B cell (primary cell): ENCODE results near the gene TAGLN2. TPM values are rescaled to one million over a fixed set of nuclear protein-coding genes. Genes with fewer than 3 reads are reported as not detected.

Source experiments
- ATAC-seq: fragments of 200-7000 bp; cut with Tn5 transposase; one replicate; pipeline ENCODE4 v1.10.0; 2021; ENCODE audit warnings: low read depth, mild to moderate bottlenecking, moderate number of reproducible peaks, moderate library complexity
- CTCF ChIA-PET: fragments of 350-600 bp; sonication (Branson Sonifier 250); formaldehyde crosslinking; loops from one replicate; lab custom pipeline; 2021; ENCODE audit warnings: antibody characterized with exemption, inconsistent platforms; lab: Charles Lee
- POLR2A ChIA-PET: fragments of 350-600 bp; sonication (Branson Sonifier 250); formaldehyde crosslinking; loops from one replicate; lab custom pipeline; 2021; ENCODE audit warnings: antibody characterized with exemption; lab: Charles Lee
- DNase-seq: peaks from one replicate; pipeline ENCODE4 v3.0.0; 2013
- H2AFZ ChIP-seq: 2 replicates; pipeline ENCODE4 v1.6.1; 2012; ENCODE audit warnings: mild to moderate bottlenecking, low read depth, low read length; ENCODE audit not compliant: insufficient read depth, poor library complexity, severe bottlenecking
- H3K27ac ChIP-seq, 2 donors: 1 replicate in 1 of 2; 2 replicates in 1 of 2; pipeline ENCODE4 v1.5.1; 2012 to 2013; ENCODE audit warnings: low read length in 2 of 2, mild to moderate bottlenecking in 2 of 2, moderate library complexity in 1 of 2
- H3K27me3 ChIP-seq, 4 experiments: fragments of 200-600 bp in 1 of 4; sonication (generic) in 1 of 4; replicated peaks in 1 of 4; 1 replicate in 2 of 4; 2 replicates in 2 of 4; pipeline versions ENCODE4 v1.6.1 to v1.7.0; 2013 to 2016; ENCODE audit warnings: low read length in 3 of 4, mild to moderate bottlenecking in 2 of 4, mixed read lengths in 1 of 4, moderate library complexity in 1 of 4; ENCODE audit not compliant: insufficient read depth in 4 of 4, control insufficient read depth in 3 of 4; ENCODE audit errors: control extremely low read depth in 1 of 4
- H3K36me3 ChIP-seq, 2 experiments: replicated peaks in 1 of 2; 1 replicate in 1 of 2; 2 replicates in 1 of 2; pipeline versions ENCODE4 v1.6.1 to v1.7.1; 2013; ENCODE audit warnings: low read length in 1 of 2; ENCODE audit not compliant: insufficient read depth in 2 of 2, control insufficient read depth in 1 of 2; ENCODE audit errors: control extremely low read depth in 1 of 2, extremely low read depth in 1 of 2
- H3K4me1 ChIP-seq, 2 donors: fragments of 200-600 bp in 1 of 2; sonication (generic) in 1 of 2; 1 replicate in 1 of 2; 2 replicates in 1 of 2; pipeline versions ENCODE4 v1.5.1 to v1.6.1; 2013 to 2017; ENCODE audit warnings: low read length in 2 of 2; ENCODE audit not compliant: control insufficient read depth in 2 of 2, insufficient read depth in 2 of 2
- H3K4me2 ChIP-seq: replicated peaks from 2 replicates; pipeline ENCODE3; 2012; ENCODE audit warnings: mild to moderate bottlenecking, low read depth, low read length; ENCODE audit not compliant: poor library complexity, severe bottlenecking
- H3K4me3 ChIP-seq, 5 experiments: fragments of 200-600 bp in 1 of 5; sonication (generic) in 1 of 5; 1 replicate in 3 of 5; 2 replicates in 2 of 5; pipeline versions ENCODE4 v1.5.1 to v1.7.0; 2011 to 2016; ENCODE audit warnings: low read length in 4 of 5, mild to moderate bottlenecking in 4 of 5, low read depth in 2 of 5, control low read depth in 1 of 5, moderate library complexity in 1 of 5; ENCODE audit not compliant: insufficient read depth in 1 of 5; ENCODE audit errors: control extremely low read depth in 1 of 5, extremely low read depth in 1 of 5
- H3K79me2 ChIP-seq: fragments of 200-600 bp; sonication (generic); one replicate; pipeline ENCODE4 v1.6.0; 2016; ENCODE audit warnings: low read length; ENCODE audit not compliant: control insufficient read depth, insufficient read depth
- H3K9ac ChIP-seq: fragments of 200-600 bp; sonication (generic); 2 replicates; pipeline ENCODE4 v1.6.1; 2017; ENCODE audit warnings: mild to moderate bottlenecking, low read length, moderate library complexity
- H3K9me3 ChIP-seq, 3 donors: one replicate each; pipeline versions ENCODE4 v1.6.1 to v1.7.1; 2013; ENCODE audit warnings: low read length in 2 of 3; ENCODE audit not compliant: control insufficient read depth in 2 of 3, insufficient read depth in 1 of 3; ENCODE audit errors: control extremely low read depth in 1 of 3
- H4K20me1 ChIP-seq: 2 replicates; pipeline ENCODE4 v1.6.0; 2012; ENCODE audit warnings: mild to moderate bottlenecking, low read length; ENCODE audit not compliant: insufficient read depth, control insufficient read depth, poor library complexity, severe bottlenecking
- H3K27ac Mint-ChIP-seq: one replicate; pipeline ENCODE4 v1.8.0; 2021; ENCODE audit warnings: mixed read lengths
- H3K27me3 Mint-ChIP-seq: one replicate; pipeline ENCODE4 v1.8.0; 2021; ENCODE audit warnings: mixed read lengths
- H3K4me1 Mint-ChIP-seq: one replicate; pipeline ENCODE4 v1.8.0; 2021; ENCODE audit warnings: mixed read lengths
- H3K4me3 Mint-ChIP-seq: one replicate; pipeline ENCODE4 v1.8.0; 2021; ENCODE audit warnings: mixed read lengths
- H3K9me3 Mint-ChIP-seq: one replicate; pipeline ENCODE4 v1.8.0; 2022; ENCODE audit warnings: mixed read lengths; ENCODE audit not compliant: insufficient read depth
- CTCF ChIP-seq: fragments of 200-600 bp; IDR thresholded peaks from one replicate; pipeline ENCODE4 v1.8.0; 2022; ENCODE audit warnings: antibody characterized with exemption, mild to moderate bottlenecking
- EZH2 ChIP-seq: IDR thresholded peaks from 2 replicates; pipeline ENCODE4 v1.6.1; 2012; ENCODE audit warnings: borderline replicate concordance, low read depth, mild to moderate bottlenecking, moderate library complexity, low read length; ENCODE audit not compliant: insufficient read depth, poor library complexity, severe bottlenecking
- WGBS: methylation state at CpG from one replicate; pipeline ENCODE4 v1.1.5; 2013; ENCODE audit warnings: missing lambda C conversion rate; ENCODE audit not compliant: insufficient coverage; 5-methylcytosine and 5-hydroxymethylcytosine counted together
- intact Hi-C: fragments of 100-400 bp; cut with micrococcal nuclease; formaldehyde crosslinking; loops from one replicate; pipeline ENCODE4 v1.10.0; 2022
- polyA plus RNA-seq: library from polyadenylated mRNA; depleted of rRNA; stranded (reverse); fragments of >200 nt; gene quantifications from 2 replicates; pipeline ENCODE4 v1.2.3, GENCODE V29; 2012
- total RNA-seq, 2 donors: library from RNA; stranded (reverse); fragments of 120-200 nt in 1 of 2; gene quantifications; 1 replicate in 1 of 2; 2 replicates in 1 of 2; pipeline versions ENCODE4 v1.2.3 to v1.2.4, GENCODE V29; 2013 to 2022

Gene TAGLN2
- total and polyA plus RNA-seq, 2 donors (not counting 1 experiment from before 2014, with no cell fraction given), result 342 to 721 TPM

- Histone ChIP-seq H3K4me2 (no peak overlapping the region), H3K9ac (no peak overlapping the region), H3K4me1 (peaks cover 9 to 10% of the 10 kb centered on the region in 2 donors), H3K9me3 (peaks cover 0 to under 1% (median 0%) of the 10 kb centered on the region in 3 donors), H2AFZ (no peak overlapping the region), H3K27ac (no peak overlapping the region), H3K4me3 (no peak overlapping the region), H4K20me1 (peaks cover under 1% of the 10 kb centered on the region), H3K79me2 (peaks cover 31% of the 10 kb centered on the region), H3K36me3 (no peaks in the 10 kb centered on the region), H3K27me3 (no peaks in the 10 kb centered on the region)
- 92% methylated on average over 10 of the region's 11 CpGs for WGBS
- no peaks in the 10 kb centered on the region for H3K9me3 Mint-ChIP-seq
- ChIA-PET CTCF (interaction anchor here (1.0 to 1.8 kb wide), 3 partner anchors 9 to 77 kb away, joined by 3 to 5 read pairs (median 3); no protein-coding TSS in a partner anchor), POLR2A (no interaction called here)
- ATAC-seq (no peak), DNase-seq (peak; percentile 18)
- peaks cover 16% of the 10 kb centered on the region for H3K4me1 Mint-ChIP-seq
- H3K4me3 Mint-ChIP-seq, result no peak overlapping the region
- peaks cover 7% of the 10 kb centered on the region for H3K27me3 Mint-ChIP-seq
- no peak overlapping the region for H3K27ac Mint-ChIP-seq
- intact Hi-C loops, result no loop called here
- TF ChIP-seq CTCF (no peak), EZH2 (no peak)
Observed at GRCh38 chr1:159930216-159930615, 4.9 kb upstream of the TAGLN2 start.

- H3K27me3 ChIP-seq, result no peaks in the 10 kb centered on the region
- ChIA-PET POLR2A (no interaction called here), CTCF (interaction anchor here (1.1 to 1.9 kb wide), 2 partner anchors 78 kb away, joined by 5 read pairs; no protein-coding TSS in a partner anchor)
- ATAC-seq, result no peak
- TF ChIP-seq EZH2 (no peak), CTCF (no peak)
- Mint-ChIP-seq H3K4me3 (no peak overlapping the region), H3K4me1 (peaks cover 16% of the 10 kb centered on the region), H3K27me3 (peaks cover 7% of the 10 kb centered on the region), H3K27ac (no peak overlapping the region), H3K9me3 (no peaks in the 10 kb centered on the region)
- peaks cover 9% of the 10 kb centered on the region for H4K20me1 ChIP-seq
- peaks cover 39% of the 10 kb centered on the region for H3K79me2 ChIP-seq
- no peak overlapping the region for H3K9ac ChIP-seq
- peak; percentile 27 for DNase-seq
- no peak overlapping the region for H3K4me2 ChIP-seq
- H3K4me3 ChIP-seq, result no peak overlapping the region
- whole genome bisulfite sequencing, result 92% methylated on average over 45 of the region's 48 CpGs
- no peaks in the 10 kb centered on the region for H3K36me3 ChIP-seq
- intact Hi-C loops, result loop anchor here (10.0 kb wide), 2 partner anchors 1115 to 1815 kb away; partner anchors contain the start of genes DUSP12 and USF1
- peaks cover 9 to 10% of the 10 kb centered on the region in 2 donors for H3K4me1 ChIP-seq
- peaks cover 0 to 4% (median 0%) of the 10 kb centered on the region in 3 donors for H3K9me3 ChIP-seq
- no peak overlapping the region for H3K27ac ChIP-seq
- H2AFZ ChIP-seq, result no peak overlapping the region
Observed at GRCh38 chr1:159929155-159930051, 4.1 kb upstream of the TAGLN2 start.
